ENCODE measurements around the gene CNOT8.

CNOT8 gene

DNA sequence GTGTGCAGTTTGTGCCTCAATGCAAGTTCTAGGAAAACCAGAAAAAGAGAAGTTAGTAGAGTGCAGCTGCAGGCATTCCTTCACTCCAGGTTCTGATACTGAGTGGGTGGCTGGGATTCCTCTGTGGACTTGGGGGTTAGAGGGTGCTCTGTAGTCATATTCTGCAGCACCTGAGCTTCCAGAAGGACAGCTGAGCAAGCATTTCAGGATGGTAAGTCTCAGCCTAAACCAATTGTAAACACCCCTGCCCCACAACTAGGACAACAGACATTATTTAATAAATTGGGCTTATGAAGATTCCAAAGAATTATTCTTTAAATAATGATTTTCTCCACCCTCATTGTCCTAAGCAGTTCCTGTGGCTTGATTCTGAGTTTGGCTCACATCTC, 17.2 kb upstream of the CNOT8 start:
- no peaks in the 10 kb centered on the region for H3K9me3 ChIP-seq (ENCODE audit: control insufficient read depth, insufficient read depth, low read length)
- no peak overlapping the region for H3K4me3 ChIP-seq (ENCODE audit: low read length)
- no peak overlapping the region for H3K4me2 ChIP-seq (ENCODE audit: low read length)
- no peaks in the 10 kb centered on the region for H3K79me2 ChIP-seq (ENCODE audit: control insufficient read depth, low read length)
- no peaks in the 10 kb centered on the region for H3K27me3 ChIP-seq (ENCODE audit: control insufficient read depth, low read length)
- no peaks in the 10 kb centered on the region for H3K9me2 ChIP-seq (replicated peaks; ENCODE audit: control insufficient read depth, low read length)
- TF ChIP-seq, protein P1, sequence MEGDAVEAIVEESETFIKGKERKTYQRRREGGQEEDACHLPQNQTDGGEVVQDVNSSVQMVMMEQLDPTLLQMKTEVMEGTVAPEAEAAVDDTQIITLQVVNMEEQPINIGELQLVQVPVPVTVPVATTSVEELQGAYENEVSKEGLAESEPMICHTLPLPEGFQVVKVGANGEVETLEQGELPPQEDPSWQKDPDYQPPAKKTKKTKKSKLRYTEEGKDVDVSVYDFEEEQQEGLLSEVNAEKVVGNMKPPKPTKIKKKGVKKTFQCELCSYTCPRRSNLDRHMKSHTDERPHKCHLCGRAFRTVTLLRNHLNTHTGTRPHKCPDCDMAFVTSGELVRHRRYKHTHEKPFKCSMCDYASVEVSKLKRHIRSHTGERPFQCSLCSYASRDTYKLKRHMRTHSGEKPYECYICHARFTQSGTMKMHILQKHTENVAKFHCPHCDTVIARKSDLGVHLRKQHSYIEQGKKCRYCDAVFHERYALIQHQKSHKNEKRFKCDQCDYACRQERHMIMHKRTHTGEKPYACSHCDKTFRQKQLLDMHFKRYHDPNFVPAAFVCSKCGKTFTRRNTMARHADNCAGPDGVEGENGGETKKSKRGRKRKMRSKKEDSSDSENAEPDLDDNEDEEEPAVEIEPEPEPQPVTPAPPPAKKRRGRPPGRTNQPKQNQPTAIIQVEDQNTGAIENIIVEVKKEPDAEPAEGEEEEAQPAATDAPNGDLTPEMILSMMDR (IDR thresholded peaks at IDR 0.05; ENCODE audit: low read depth, low read length, poor library complexity, severe bottlenecking) = no peak
- no peak for TF ChIP-seq EZH2phosphoT487 (IDR thresholded peaks at IDR 0.05; ENCODE audit: borderline replicate concordance, low read length)
- no peaks in the 10 kb centered on the region for H4K20me1 ChIP-seq (ENCODE audit: control insufficient read depth, insufficient read depth, low read depth, low read length)
- no peaks in the 10 kb centered on the region for H3K36me3 ChIP-seq (ENCODE audit: control insufficient read depth, low read length)
- H3K4me1 ChIP-seq (ENCODE audit: control insufficient read depth, low read length) = no peaks in the 10 kb centered on the region
- H3F3A ChIP-seq (ENCODE audit: control insufficient read depth, insufficient read depth) = no peaks in the 10 kb centered on the region
- no peak overlapping the region for H3K27ac ChIP-seq (ENCODE audit: low read depth, low read length)

DNA sequence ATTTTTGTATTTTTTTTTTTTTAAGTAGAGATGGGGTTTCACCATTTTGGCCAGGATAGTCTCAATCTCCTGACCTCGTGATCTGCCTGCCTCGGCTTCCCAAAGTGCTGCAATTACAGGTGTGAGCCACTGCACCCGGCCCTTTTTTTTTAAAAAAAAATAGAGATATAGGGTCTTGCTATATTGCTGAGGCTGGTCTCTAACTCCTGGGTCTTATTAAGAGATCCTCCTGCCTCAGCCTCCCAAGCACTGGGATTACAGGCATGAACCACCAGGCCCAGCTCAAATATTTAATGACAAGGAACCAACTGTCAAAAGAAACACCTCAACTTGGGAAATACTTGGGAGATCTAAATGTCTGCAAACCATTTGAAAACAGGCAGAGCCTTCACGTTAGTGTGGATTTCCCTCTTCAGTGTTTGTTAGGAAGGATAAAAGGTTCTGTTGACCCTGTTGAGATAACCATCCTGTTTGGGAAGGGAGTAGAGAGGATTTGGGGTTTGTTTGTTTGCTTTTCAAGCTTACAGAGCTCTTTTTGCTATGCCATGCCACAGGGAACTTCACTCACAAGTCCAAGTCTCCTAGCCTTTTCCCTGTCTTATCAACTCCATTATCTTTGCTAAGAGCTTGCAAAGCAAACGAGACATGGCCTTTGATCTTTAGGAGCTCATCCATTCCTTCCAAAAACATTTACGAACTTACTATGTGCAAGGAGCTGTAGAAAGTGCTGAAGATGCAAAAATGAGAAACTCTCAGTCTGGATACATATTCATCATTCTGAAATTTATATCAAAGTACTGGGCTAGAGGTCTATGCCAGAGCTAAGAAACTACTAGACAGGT, 15.5 kb upstream of the CNOT8 start:
- H3K27me3 ChIP-seq (ENCODE audit: control insufficient read depth, low read length) = no peaks in the 10 kb centered on the region
- TF ChIP-seq, protein P1 (IDR thresholded peaks at IDR 0.05; ENCODE audit: low read depth, low read length, poor library complexity, severe bottlenecking) = no peak
- no peak for TF ChIP-seq EZH2phosphoT487 (IDR thresholded peaks at IDR 0.05; ENCODE audit: borderline replicate concordance, low read length)
- H3K9me2 ChIP-seq (replicated peaks; ENCODE audit: control insufficient read depth, low read length) = no peaks in the 10 kb centered on the region
- no peak overlapping the region for H3K27ac ChIP-seq (ENCODE audit: low read depth, low read length)
- H3K36me3 ChIP-seq (ENCODE audit: control insufficient read depth, low read length) = no peaks in the 10 kb centered on the region
- no peak overlapping the region for H3K4me2 ChIP-seq (ENCODE audit: low read length)
- H3K4me3 ChIP-seq (ENCODE audit: low read length) = no peak overlapping the region
- H4K20me1 ChIP-seq (ENCODE audit: control insufficient read depth, insufficient read depth, low read depth, low read length) = no peaks in the 10 kb centered on the region
- no peaks in the 10 kb centered on the region for H3K4me1 ChIP-seq (ENCODE audit: control insufficient read depth, low read length)
- H3F3A ChIP-seq (ENCODE audit: control insufficient read depth, insufficient read depth) = no peaks in the 10 kb centered on the region
- no peaks in the 10 kb centered on the region for H3K9me3 ChIP-seq (ENCODE audit: control insufficient read depth, insufficient read depth, low read length)
- H3K79me2 ChIP-seq (ENCODE audit: control insufficient read depth, low read length) = no peaks in the 10 kb centered on the region

DNA sequence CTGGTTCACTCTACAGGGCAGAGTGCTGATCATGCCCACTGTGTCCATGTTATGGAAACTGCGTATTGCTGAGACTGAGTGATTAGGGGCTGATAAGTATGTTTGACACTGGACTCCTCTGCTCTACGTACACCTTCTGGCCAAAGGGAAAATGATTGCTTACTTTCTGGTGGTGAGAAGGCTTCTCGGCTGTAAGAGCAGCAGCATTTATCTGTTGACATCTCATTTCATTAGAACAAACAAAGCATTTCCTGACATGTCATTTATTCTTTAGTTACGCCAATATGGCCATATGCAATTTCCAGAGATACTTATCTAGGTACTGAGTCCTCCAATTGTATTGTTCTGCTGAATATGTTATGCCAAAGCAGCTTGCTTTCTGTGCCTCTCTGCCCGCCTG, 13.6 kb upstream of the CNOT8 start:
- Histone ChIP-seq H4K20me1 (ENCODE audit: control insufficient read depth, insufficient read depth, low read depth, low read length) (no peaks in the 10 kb centered on the region), H3K27ac (ENCODE audit: low read depth, low read length) (no peak overlapping the region), H3K4me2 (ENCODE audit: low read length) (no peak overlapping the region), H3K9me2 (replicated peaks; ENCODE audit: control insufficient read depth, low read length) (no peaks in the 10 kb centered on the region), H3K27me3 (ENCODE audit: control insufficient read depth, low read length) (no peaks in the 10 kb centered on the region), H3K4me3 (ENCODE audit: low read length) (no peak overlapping the region), H3K4me1 (ENCODE audit: control insufficient read depth, low read length) (no peaks in the 10 kb centered on the region), H3K9me3 (ENCODE audit: control insufficient read depth, insufficient read depth, low read length) (no peaks in the 10 kb centered on the region), H3K79me2 (ENCODE audit: control insufficient read depth, low read length) (no peaks in the 10 kb centered on the region), H3F3A (ENCODE audit: control insufficient read depth, insufficient read depth) (0 out of 2 replicates have a peak, but pooled peaks cover 4% of the 10 kb centered on the region), H3K36me3 (ENCODE audit: control insufficient read depth, low read length) (no peaks in the 10 kb centered on the region)
- no peak for TF ChIP-seq EZH2phosphoT487 (IDR thresholded peaks at IDR 0.05; ENCODE audit: borderline replicate concordance, low read length)
- TF ChIP-seq, protein P1 (IDR thresholded peaks at IDR 0.05; ENCODE audit: low read depth, low read length, poor library complexity, severe bottlenecking) = no peak
